Nephron (organoid): ENCODE results near the gene THADA.
A peak's percentile ranks its signal among the peaks of the same experiment; 100 is the strongest.

Experiments
- H3K27ac Mint-ChIP-seq, 3 experiments: 2 replicates each; pipeline ENCODE4 v1.8.0; 2020; ENCODE audit warnings: mixed read lengths in 3 of 3, mild to moderate bottlenecking in 2 of 3, moderate library complexity in 1 of 3
- H3K27me3 Mint-ChIP-seq: 2 replicates; pipeline ENCODE4 v1.8.0; 2021; ENCODE audit warnings: low read depth, mild to moderate bottlenecking, moderate library complexity, mixed read lengths
- H3K36me3 Mint-ChIP-seq: 2 replicates; pipeline ENCODE4 v1.8.0; 2020; ENCODE audit warnings: low read depth, mixed read lengths
- H3K4me1 Mint-ChIP-seq: 2 replicates; pipeline ENCODE4 v1.8.0; 2020; ENCODE audit warnings: mixed read lengths
- H3K4me3 Mint-ChIP-seq, 3 experiments: 2 replicates each; pipeline ENCODE4 v1.8.0; 2020; ENCODE audit warnings: mild to moderate bottlenecking in 3 of 3, mixed read lengths in 3 of 3, moderate library complexity in 2 of 3
- H3K9me3 Mint-ChIP-seq: 2 replicates; pipeline ENCODE4 v1.8.0; 2020; ENCODE audit warnings: mixed read lengths
- CTCF ChIP-seq, 3 experiments: fragments of 200-600 bp; sonication (generic); IDR thresholded peaks; one replicate each; pipeline ENCODE4 v1.5.0; 2021; ENCODE audit warnings: antibody characterized with exemption in 3 of 3; ENCODE audit not compliant: unreplicated experiment in 3 of 3

THADA gene

GRCh38 chr2:43319541-43319940 lies 276.3 kb downstream of the THADA start:
- Mint-ChIP-seq H3K27ac (peak overlapping the region; percentile 73 to 89 (median 84)), H3K9me3 (no peaks in the 10 kb centered on the region)
- TF ChIP-seq CTCF (IDR thresholded peaks at IDR 0.05; ENCODE audit: unreplicated experiment in 3 of 3), result no peak

GRCh38 chr2:43318791-43319190 lies 277.0 kb downstream of the THADA start:
- Mint-ChIP-seq H3K9me3 (no peaks in the 10 kb centered on the region), H3K36me3 (peaks cover 4% of the 10 kb centered on the region), H3K4me1 (peaks cover 54% of the 10 kb centered on the region), H3K27me3 (no peaks in the 10 kb centered on the region), H3K4me3 (no peak overlapping the region), H3K27ac (peak overlapping the region; percentile 73 to 89 (median 84))
- TF ChIP-seq CTCF (IDR thresholded peaks at IDR 0.05; ENCODE audit: unreplicated experiment in 3 of 3), result no peak

More at GRCh38 chr2:43319541-43319940, 276.3 kb downstream of the THADA start:
- no peaks in the 10 kb centered on the region for H3K27me3 Mint-ChIP-seq
- peaks cover 4% of the 10 kb centered on the region for H3K36me3 Mint-ChIP-seq
- peaks cover 54% of the 10 kb centered on the region for H3K4me1 Mint-ChIP-seq
- H3K4me3 Mint-ChIP-seq, result no peak overlapping the region

GRCh38 chr2:43317680-43318079 lies 278.2 kb downstream of the THADA start:
- Mint-ChIP-seq H3K9me3 (no peaks in the 10 kb centered on the region), H3K4me1 (peaks cover 60% of the 10 kb centered on the region), H3K27me3 (no peaks in the 10 kb centered on the region), H3K36me3 (no peaks in the 10 kb centered on the region), H3K27ac (no peak overlapping the region), H3K4me3 (no peak overlapping the region)
- no peak for TF ChIP-seq CTCF (IDR thresholded peaks at IDR 0.05; ENCODE audit: unreplicated experiment in 3 of 3)

- TF ChIP-seq CTCF (IDR thresholded peaks at IDR 0.05; ENCODE audit: unreplicated experiment in 3 of 3), result no peak
- H3K36me3 Mint-ChIP-seq, result no peaks in the 10 kb centered on the region
- H3K4me3 Mint-ChIP-seq, result no peak overlapping the region
- H3K27ac Mint-ChIP-seq, result peak overlapping the region; percentile 8 to 40 (median 21)
- peaks cover 64% of the 10 kb centered on the region for H3K4me1 Mint-ChIP-seq
- no peaks in the 10 kb centered on the region for H3K27me3 Mint-ChIP-seq
- no peaks in the 10 kb centered on the region for H3K9me3 Mint-ChIP-seq
These were observed 278.6 kb downstream of the THADA start for GRCh38 chr2:43317194-43317593.

- no peak for TF ChIP-seq CTCF (IDR thresholded peaks at IDR 0.05; ENCODE audit: unreplicated experiment in 3 of 3)
- Mint-ChIP-seq H3K36me3 (no peaks in the 10 kb centered on the region), H3K4me3 (no peak overlapping the region), H3K9me3 (no peaks in the 10 kb centered on the region), H3K4me1 (peaks cover 66% of the 10 kb centered on the region), H3K27me3 (no peaks in the 10 kb centered on the region), H3K27ac (peak overlapping the region in 1 of 3 experiments; percentile 54)
These were observed 280.4 kb downstream of the THADA start for GRCh38 chr2:43315482-43315881.

GRCh38 chr2:43314299-43314927 lies 281.4 kb downstream of the THADA start:
- Mint-ChIP-seq H3K4me3 (no peak overlapping the region), H3K27me3 (no peaks in the 10 kb centered on the region), H3K27ac (peak overlapping the region; percentile 93 to 96 (median 94)), H3K4me1 (peaks cover 59% of the 10 kb centered on the region), H3K36me3 (no peaks in the 10 kb centered on the region), H3K9me3 (no peaks in the 10 kb centered on the region)
- TF ChIP-seq CTCF (IDR thresholded peaks at IDR 0.05; ENCODE audit: unreplicated experiment in 3 of 3), result no peak
